HG03520 (cell line): ENCODE measurements around the gene PYHIN1.
A peak's percentile ranks its signal among the peaks of the same experiment; 100 is the strongest.

Experiments used
- ATAC-seq: cut with Tn5 transposase; IDR thresholded peaks from one replicate; pipeline ENCODE4 v1.9.1; 2021; ENCODE audit warnings: mild to moderate bottlenecking, moderate library complexity; ENCODE audit not compliant: unreplicated experiment

Gene PYHIN1

DNA sequence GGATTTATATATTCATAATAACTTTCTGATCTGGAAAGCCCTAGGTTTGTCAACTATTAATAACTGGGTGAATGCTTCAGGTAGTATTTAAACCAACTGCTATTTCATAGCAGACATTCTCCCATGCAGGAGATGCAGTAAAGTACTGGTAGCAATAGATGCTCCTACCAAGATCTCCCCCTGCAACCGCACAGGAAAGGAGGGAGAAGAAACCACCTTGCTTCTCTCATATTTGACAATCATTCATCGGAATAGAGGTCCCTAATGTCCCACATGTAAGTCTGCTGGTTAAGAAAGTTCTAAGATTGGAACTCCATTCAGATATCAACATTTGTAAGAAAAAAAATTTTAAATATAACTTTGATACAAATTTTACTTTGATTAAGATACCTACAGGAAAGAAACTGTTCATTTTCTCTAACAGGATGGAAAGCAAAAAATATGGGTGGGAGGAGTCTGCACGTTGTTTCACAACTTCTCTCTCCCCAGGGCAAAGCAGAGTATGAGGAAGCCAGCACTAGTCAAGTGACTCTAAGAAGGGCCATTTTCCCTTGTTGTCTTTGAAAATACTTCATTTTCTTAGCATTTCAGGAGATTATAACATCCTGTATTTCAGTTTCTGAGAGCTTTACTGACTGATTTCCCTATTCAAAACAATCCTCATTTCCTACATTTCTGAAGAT lies at the start of gene PYHIN1:
PYHIN1 (plus strand) TSS at position 498 of the 683 bp plus-strand sequence. CDS start 5,359 bp downstream, outside the sequence.
- no peak for ATAC-seq

DNA sequence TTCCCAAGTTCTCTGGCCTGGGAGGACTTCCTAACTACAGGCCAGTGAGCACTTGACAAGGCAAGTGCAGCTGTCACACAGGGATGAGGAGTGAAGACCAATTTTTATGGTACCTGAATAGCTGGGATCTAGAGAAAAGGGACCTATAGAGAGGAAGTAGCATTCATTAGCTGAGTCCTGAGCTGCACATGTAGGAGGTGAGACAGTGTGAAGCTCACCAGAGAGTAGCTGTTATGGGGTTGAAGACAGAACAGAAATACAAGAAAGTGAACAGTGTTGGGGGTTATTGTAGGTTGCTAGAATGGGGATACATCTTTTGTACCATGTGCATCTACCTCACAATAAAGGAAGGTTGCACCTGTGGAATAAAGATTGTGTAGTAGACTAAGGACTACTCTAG lies 37.7 kb upstream of the PYHIN1 start:
- no peak for ATAC-seq

DNA sequence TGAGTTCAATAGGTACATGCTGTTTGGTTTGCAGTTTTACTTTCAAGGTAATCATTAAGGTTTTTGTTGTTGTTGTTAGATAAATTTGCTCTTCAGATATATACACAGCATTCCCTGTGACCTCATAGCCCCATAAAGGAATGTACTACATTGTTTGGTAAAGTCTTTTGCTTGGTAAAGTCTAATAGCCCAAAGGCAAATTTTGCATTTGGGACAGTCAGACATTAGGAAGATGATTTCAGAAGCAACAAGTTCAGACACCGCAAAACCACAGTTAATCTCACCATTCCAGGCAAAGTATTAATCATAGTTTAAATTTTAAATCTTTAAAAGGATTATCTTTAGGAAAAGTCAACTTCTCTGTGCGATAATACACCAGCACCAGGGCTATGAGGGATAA lies 32.6 kb upstream of the PYHIN1 start:
- ATAC-seq = no peak

DNA sequence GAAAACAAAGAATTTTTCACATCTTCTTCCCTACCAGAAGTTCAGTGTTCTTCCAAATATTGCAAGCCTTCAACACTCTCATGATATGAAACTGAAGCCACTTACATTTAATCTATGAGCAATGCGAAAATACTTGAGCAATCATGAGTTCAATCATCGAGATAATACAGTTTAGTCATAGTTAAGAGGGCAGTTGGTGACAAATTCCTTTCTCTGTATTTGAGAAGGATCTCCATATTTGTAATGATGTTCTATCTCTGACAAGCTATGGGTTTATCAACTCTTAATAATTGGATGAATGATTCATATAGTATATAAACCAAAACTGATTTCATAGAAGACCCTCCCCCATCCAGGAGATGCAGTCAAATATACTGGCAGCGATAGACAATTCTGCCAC lies 29.7 kb upstream of the PYHIN1 start:
- ATAC-seq = no peak

DNA sequence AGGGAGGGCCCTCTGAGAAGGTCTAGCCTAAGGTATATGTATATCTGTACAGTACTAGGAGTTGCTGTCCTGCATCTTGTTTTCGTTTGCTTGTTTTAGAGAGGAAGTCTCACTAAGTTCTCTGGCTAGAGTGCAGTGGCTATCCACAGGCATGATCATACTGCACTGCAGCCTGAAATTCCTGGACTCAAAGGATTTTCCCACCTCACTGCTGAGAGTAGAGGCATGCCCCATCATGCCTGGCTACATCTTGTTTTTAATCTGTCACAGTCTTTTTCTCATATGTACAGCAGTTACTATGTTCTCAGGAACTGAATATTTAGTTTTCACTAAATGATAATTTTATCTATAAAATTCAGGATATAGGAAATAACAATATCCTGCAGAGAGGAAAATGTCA lies 15.3 kb upstream of the PYHIN1 start:
- ATAC-seq = no peak

DNA sequence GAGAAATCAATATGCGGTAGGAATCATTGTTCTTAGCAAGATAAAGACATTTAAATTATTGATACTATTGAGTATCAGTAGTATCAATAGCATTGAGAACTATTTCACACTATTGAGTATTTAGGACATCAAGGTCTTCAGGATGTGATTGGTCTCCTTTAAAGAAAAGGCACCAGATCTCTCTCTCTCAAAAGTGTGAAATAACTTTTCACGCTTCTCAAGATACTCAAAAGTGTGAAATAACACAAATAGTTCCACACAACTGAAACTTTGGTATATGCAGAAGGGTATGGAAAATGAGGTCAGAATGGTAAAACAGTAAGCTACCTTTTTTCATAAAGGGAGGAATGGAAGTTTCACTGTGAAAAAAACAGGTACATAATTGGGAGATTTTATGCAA lies 6.7 kb upstream of the PYHIN1 start:
- no peak for ATAC-seq

DNA sequence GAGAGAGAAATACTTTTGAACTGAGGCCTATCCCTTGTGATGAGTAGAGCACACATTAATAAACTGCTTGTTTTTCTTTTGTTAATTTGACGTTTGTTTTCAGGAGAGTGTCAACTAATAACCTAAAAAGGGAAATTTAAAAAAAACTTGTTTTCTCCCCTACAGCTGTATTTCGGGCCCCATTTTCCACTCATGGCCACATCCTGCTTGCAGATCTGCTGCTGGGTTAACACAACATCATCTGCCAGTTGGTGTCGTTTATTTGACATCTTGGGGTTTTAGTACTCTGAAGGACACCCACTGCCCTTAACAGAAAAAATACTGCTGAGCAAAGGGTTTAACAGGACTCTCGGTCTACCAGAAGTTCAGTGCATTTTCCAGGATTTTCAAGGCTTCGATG lies 848 bp upstream of the PYHIN1 start:
- ATAC-seq = no peak

DNA sequence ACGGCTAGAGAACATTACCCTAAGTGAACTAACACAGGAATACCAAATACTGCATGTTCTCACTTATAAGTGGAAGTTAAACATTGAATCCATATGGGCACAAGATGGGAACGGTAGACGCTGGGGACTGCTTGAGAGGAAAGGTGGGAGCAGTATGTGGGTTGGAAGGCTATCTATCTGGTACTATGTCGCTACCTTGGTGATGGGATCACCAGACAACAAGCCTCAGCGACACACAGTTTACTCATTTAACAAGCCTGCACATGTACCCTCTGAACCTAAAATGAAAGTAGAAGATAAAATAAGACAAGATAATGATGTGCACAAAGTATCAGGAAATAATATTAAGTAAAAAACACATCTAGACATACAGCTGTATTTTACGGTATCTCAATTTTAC lies 819 bp downstream of the PYHIN1 start:
- ATAC-seq = no peak

DNA sequence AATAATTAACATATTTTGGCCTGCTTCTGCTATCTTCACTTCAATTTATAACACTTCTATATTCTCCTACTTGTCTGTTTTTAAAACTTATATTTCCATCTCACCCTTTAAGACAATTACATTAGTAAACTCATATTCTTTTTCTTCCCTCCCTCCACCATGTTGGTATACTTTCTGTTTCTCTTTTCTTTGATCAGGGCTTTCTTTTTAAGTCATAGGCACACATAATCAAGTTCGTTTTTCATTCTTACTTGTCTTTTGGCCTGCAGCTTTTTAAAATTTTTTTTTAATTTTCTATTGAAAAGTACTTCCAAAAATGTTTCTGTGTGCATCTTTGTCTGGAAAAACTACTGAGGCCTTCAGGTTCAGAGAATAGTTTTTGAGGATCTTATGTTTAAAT lies 2.3 kb downstream of the PYHIN1 start:
- ATAC-seq = no peak

DNA sequence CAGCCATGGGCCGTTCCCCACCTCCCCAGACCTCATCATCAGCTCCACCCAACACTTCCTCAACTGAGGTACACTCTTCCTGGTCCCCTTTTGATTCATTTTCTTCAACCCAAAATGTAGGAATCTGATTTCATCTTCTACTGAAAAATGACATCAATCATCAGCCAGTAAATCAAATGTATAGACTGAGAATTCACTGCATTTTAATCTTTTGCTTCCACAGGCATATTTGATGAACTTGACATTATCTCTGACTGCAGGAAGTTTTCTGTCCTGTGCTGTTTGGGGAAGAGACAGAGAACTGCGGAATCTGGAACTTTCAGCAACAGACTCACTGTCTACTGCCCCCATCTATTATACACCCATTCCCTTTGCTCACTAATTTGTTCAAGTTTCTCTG lies 7.8 kb downstream of the PYHIN1 start:
- no peak for ATAC-seq

DNA sequence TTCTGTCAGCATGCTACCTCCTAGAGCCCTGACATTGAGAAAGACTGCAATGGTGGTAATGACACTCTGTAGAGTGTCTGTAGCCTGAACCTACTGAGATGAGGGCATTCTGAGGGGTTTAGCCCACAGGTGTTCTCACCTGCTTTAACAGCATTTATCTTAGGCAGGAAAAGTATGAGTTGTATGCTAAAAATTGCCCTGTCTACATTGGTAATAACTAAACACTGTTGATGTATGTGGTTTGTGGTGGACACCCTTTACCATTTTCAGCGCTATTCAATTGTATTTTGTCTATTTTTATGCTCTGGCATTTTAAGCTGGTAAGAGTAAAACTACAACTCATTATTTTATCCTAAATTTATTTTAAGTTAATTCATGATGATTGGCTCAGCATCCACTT lies 10.0 kb downstream of the PYHIN1 start:
- no peak for ATAC-seq

DNA sequence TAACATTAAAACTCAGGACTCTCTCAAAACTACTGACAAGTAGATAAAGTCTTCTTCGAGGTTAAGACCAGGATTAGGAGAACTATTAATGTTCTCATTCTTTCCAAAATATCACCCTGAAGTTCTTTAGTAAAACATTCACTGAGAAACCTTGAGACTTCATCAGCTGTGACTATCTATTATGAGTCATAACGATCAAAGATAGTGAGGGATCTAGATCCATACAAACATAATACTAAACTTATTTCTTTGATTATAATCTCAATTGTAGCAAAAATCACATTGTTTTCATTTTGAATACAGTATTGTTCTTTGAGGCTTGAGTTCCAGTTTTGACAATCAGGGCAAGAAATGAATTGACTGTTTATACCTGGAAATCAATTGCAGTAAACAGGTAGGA lies 11.1 kb downstream of the PYHIN1 start:
- ATAC-seq = no peak

DNA sequence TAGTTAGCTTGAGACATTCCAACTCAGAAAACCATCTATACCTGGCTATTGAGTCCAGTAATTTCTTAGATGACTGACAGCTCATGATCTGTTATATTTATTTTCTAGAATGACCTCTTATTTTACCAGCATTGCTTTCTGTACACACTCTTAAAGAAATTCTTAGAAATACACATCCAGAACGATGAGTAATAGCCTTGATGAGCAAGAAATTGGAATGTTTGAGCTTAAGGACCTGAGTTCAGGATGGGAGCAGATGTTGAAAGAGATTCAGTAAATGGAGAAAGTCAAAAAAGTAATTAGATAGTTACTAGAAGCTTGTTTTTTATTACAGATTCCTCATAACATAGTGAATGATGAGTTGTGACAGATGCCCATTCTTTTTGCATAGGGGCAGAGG lies 11.7 kb downstream of the PYHIN1 start:
- no peak for ATAC-seq

DNA sequence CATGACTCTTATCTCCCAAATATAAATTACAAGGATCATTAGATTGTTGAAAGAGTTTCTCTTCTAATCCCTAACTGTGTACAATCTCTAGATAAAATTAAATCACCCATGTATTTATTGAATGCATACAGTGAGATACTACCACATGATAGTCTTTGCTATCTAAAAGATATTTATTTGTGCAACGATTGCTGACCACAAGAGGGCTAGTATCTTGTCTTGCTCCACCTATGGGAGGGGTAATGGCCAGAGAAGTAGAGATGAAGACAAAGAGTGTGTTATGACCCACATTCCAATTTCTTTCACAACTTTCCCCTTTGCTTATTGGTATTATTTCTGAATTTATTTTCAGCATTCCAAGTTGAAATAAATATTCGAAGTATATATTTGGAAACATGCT lies 13.7 kb downstream of the PYHIN1 start:
- ATAC-seq = no peak

DNA sequence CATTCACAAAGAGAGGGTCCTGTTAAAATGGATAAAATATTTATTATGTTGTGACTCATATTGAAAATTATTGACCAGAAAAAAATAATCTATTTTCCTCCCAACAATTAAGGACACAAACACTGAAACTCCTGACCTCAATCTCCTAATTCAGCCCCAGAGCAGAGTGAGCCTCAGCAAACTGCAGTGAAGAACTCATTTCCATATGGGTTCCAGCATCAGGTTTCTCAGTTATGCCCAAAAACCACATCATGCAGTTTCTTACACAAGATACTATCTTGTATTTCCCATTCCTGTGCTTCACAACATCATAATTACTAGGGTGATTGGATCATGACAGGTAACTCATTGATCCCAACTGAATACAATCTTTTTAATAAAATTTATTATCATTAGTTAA lies 15.4 kb downstream of the PYHIN1 start:
- ATAC-seq = no peak

DNA sequence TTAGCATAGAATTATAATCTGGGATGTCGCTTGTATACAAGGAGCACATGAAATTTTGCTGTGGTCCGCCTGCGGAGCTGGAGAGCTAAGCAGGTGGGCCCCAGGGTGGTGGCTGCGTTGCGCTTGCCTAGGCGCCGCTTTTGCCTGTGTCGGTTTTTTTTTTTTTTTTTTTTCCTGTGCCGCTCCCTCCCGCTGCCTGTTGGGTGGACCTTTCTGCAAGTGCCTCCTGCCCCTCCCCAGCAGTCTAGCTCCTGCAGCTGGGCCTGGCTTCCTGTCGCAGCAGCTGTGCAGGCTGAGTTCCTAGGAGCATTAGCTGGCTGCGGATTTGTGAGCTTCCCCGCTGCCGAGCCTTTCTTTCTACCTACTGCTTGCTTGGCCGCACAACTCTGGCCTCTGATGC lies 20.6 kb downstream of the PYHIN1 start:
- ATAC-seq = peak; percentile 86

DNA sequence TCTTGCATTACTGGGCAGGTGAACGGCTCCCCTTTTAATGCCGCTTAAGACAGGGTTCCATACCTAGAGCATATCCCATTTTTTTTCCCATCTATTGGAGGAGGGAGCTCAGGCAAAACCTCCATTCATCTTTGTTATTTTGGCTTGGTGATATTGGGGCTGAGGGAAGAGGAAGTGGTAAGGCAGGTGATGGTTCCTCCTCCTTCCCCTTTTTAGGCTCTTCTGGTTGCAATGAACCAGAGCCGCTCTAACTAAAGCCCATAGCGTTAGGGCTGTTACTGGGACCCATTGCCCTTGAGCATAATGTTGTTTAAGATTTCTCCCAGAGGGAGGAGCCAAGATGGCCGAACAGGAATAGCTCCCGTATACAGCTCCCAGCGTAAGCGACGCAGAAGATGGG lies 21.1 kb downstream of the PYHIN1 start:
- ATAC-seq = peak; percentile 71

DNA sequence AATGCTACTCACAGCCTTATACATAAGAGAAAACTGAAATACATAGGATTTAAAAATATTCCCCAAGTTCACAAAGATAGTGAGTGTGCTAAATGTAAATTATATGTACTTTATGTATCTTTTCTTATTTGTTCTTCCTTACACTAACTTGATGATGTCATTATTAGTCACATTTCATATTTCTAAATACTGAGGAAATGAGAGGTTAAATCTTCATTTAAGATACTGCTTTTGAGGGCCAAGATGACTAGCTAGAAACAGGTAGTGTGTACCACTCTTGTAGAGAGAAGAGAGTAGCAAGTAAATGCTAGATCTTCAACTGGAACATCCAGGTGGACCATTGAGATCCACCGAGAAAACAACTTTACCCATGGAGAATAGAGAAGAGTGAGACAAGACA lies 29.8 kb downstream of the PYHIN1 start:
- no peak for ATAC-seq

DNA sequence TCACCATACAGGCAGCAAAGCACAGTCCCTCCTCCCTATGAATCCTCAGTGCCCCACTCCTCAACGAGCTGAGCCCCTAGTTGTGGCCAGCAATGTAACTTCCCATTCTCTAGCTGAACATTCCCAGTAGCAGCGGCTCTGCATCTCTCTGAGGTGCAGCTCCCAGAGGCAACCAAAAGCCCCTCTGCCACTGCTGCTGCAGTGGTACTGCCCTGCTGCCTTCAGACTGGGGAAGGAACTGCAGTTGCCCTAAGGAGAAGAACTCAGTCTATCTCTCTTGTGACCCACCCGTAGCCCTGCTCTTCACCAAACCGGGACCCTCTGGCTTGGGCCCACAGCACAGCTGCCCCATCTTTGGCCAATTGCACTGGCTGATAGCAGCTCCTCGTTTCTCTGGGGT lies 31.6 kb downstream of the PYHIN1 start:
- no peak for ATAC-seq

DNA sequence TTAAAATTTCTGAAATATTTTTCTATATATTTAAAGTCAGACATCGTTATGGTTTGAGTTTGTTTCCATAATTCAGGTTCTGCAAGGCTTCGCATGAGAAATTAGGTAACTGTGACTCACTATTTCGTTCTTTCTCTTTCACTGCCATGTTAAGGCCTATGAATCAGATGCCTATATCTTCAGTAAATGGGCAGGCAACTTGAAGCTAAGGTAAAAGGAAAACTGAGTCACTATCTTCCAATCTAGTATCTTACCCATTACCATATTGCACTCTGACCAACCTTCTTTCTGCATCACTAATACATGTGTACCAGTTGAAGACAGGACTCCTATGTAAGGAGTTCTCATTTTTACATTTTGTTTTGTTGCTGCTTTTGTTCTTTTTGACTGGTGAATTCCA lies 37.8 kb downstream of the PYHIN1 start:
- no peak for ATAC-seq

DNA sequence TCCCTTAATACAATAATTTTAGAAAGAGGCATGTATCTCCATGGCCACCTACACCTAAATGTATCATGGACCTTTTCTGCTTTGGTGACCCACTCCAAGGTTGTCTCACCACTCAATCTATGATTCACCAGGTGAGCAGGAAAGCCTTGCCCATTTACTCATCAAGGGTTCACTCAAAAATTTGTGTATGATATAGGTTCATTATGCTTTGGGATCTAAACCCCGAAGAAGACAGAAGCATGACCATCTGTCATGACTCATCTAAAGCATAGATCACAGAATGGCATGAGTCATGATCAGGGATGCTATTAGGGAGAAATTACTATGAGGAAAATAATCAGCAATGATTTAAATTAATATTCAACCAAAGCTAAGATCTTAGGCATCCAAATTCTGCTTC lies 38.5 kb downstream of the PYHIN1 start:
- no peak for ATAC-seq

DNA sequence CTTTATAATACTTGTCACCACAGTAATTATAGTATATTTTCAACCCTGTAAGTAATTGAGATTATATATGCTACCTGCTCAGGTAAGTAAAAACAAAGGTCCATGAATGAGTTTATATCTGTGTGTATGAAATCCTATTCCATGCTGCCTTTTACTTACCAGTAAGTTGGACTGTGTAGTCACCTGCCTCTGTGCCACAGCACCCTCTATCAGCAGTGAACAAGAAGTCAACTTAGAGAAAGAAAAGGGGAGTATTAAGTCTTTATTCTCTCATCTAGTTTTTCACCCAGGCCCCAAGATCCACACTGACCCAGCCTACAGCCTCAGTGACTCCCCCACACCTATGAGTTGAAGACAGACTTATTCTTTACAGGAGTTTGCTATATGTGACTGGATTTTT lies 41.5 kb downstream of the PYHIN1 start:
- no peak for ATAC-seq

DNA sequence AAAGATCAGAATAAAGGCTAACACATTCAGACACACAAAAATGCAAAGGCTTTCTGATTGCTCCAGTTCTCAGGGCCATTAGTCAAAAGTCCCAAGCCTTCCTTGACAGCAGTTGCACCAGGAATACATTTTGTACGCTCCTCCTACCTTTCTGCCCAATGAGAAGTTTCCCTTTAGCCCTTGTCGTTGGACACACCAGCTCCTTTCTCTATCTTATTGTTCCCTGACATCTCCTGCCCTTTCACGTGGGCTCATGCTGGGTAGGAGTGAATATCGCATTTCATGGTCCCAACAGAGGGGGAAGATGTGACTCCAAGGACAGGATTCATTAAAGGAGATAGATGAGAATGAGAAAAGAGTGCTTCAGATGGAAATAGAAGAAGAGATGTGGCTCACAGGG lies 44.9 kb downstream of the PYHIN1 start:
- ATAC-seq = no peak
